GM19025 (cell line): ENCODE results near the gene PATE2.

Experiments
- ATAC-seq: cut with Tn5 transposase; IDR thresholded peaks from one replicate; pipeline ENCODE4 v1.9.1; 2021; ENCODE audit warnings: mild to moderate bottlenecking, low read depth, moderate library complexity; ENCODE audit not compliant: unreplicated experiment

PATE2 gene

GRCh38 chr11:125778728-125779127 lies at the start of gene PATE2:
Gene PATE2, minus strand, starts transcription at chr11:125778828. Its CDS starts 55 bp downstream, at chr11:125778773.
- no peak for ATAC-seq

DNA sequence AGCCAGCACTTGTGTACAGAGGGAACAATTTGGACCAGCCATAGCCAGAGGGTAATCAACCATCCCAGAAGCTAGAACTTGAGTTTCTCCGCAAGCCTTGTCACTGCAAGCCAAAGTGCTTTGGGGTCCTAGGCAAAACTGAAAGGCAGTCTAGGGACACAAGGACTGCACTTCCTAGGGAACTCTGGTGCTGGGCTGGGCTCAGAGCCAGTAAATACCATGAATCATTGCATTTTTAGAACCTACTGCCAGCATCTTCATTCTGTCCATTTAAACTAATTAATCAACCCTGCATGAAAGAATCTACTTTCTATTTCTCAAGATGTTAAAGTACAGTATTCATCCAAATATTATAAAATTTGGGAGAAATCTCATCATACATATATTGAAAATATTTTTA lies 29.3 kb upstream of the PATE2 start:
- ATAC-seq = no peak

DNA sequence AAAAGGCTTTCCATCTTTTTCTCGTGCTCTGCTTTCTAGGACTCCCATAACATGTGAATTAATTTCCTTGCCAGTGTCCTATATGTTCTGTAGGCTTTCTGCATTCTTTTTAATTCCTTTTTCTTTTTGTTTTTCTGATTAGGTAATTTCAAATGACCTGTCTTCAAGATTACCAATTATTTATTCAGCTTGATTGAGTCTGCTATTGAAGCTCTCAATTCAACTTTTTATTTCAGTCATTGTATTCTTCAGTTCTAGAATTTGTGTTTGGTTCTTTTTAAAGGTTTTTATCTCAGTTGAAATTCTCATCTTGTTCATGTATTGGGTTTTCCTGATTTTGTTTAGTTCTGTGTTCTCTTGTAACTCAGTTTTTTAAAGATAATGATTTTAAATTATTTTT lies 23.8 kb upstream of the PATE2 start:
- ATAC-seq = no peak

DNA sequence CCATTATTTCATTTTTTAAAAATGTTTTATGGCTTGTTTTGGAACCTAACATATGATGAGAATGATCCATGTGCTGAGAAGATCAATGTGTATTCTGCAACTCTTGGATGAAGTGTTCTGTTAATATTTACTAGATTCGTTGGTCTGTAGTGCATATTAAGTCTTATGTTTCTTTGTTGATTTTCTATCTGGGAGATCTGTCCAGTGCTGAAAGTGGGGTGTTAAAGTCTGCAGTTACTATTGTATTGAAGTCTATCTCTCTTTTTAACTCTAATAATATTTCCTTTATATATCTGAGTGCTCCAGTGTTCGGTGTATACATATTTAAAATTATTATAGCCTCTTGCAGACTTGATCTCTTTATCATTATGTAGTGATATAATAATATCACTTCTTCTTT lies 21.2 kb upstream of the PATE2 start:
- ATAC-seq = no peak

- no peak for ATAC-seq
Observed at GRCh38 chr11:125797641-125798040, 19.0 kb upstream of the PATE2 start.

DNA sequence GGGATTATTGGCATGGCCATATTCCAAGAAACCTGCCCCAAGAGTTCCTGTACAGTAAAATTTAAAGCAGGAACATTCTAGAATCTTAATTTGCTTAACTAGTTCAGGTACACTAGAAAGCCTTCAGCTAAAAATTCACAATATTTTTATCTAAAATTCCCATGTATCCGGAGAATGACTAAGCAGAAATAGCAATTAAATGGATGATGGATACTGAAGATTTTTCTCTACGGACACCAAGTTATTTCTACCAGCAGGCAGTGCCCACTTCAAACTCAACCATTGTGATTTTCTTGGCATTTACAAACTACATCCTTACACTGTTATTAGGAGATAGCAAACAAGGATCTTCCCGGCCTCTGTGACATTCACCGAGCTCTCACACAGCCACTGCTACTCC lies 12.2 kb upstream of the PATE2 start:
- no peak for ATAC-seq

DNA sequence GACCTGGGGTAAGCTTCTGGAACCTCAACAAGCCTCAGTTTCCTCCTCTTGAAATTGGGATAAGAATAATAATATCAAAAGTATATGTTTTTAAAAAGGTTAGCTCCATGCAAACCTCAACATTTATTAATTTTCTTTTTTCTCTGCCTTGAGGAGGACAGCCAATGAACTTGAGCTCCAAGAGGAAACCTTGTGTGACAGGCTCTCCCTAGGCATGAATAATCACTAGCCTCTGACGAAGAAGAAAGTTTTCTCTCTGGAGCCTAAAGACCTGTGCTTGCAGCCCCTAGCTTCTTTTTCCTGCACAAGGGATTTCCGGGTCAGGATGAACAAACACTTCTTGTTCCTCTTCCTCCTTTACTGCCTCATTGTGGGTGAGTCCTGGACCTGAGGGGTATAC lies 9.2 kb upstream of the PATE2 start, which contains the start of gene PATE3:
TSS of gene PATE3 (plus strand) at position 301 of the 400 bp plus-strand sequence. CDS start at position 326, 25 bp downstream.
- no peak for ATAC-seq

DNA sequence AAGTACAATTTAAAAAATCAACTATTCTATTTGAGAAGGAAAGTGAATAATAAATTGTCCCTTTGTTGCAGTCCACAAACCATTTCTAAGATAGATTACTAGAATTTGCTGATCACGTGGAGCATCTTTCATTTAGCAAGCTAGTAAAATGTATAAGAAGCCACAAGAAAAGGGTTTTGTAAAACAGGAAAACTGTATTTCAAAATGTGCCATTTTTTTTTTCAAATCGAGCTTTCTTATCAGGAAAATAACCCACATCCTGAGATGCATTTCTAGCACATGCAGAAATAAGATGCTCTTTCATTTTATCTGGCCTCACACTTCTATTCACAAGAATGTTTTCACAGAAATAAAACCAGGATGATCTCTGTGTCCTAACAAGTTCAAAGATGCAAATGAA lies 6.0 kb upstream of the PATE2 start:
- no peak for ATAC-seq

- no peak for ATAC-seq
Observed at GRCh38 chr11:125777309-125777708, 1.3 kb downstream of the PATE2 start.

DNA sequence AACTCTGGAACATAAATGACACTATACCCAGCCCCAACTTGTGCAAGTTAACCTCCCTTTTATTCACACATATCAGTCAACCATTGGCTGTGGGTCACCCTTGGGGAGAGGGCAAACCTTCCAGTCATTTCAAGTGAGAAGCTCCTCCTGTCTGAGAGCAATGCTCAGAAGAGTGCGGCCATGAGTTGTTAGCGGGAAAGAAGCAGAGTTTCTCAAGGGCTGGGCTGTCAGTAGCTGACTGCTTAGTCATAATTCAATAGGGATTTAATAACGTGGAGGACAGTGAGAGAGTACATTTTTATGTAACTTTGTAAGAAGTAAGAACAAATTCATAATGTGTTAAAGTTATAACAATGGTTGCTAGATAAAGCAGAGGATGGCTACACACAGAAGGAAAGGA lies 5.1 kb downstream of the PATE2 start:
- no peak for ATAC-seq

GRCh38 chr11:125772834-125773505 lies 5.7 kb downstream of the PATE2 start:
- ATAC-seq = no peak

DNA sequence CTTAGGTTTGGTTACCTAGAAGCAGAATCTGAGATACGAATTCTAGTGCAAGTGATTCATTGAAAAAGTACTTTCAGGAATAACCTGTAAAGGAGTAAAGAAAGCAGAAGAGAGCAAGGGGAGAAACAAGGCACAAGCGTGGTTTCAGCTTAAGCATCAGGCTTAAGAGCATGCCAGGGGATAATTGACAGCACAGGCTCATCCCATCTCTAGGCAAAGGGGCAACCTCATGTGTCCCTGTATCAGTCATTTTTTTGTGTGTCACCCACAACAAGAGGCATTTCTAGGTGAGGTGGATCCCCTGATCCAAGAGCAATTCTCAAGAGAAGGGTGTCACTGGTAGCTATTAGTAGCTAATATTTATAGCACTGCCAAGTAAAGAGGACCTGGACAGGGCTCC lies 8.0 kb downstream of the PATE2 start:
- no peak for ATAC-seq

DNA sequence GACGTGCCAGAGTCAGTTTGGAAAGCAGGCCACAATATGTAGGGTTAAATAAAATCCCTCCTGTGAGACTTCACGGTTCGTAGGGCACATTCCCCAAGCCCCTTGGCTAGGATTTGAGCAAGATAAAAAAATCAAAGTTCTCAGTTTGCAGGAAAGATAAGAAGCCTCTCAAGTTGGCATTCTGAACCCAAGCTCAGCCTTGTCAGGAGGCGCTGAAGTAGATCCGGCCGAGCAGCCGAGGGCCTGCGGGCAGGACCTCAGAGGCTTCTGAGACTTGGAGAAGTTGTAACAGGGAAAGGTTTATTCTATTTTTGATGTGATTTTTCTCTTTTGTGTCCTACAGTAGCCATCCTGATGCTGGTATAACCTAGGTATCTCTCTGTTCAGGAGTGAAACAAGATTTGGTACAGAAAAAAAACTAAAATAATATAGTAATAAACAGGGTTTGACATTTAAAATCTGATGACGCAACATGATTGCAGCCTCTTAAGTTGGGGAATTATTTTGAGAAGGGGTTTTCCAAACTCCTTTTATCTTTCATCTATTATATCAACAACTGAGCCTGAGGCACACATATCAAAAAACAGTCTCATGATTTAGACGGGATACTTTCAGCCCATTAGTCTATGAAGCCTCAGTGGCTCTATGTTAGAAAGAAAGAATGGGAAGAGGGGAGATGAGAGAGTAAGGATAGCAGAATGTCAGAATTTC lies 10.1 kb downstream of the PATE2 start:
- ATAC-seq = no peak

DNA sequence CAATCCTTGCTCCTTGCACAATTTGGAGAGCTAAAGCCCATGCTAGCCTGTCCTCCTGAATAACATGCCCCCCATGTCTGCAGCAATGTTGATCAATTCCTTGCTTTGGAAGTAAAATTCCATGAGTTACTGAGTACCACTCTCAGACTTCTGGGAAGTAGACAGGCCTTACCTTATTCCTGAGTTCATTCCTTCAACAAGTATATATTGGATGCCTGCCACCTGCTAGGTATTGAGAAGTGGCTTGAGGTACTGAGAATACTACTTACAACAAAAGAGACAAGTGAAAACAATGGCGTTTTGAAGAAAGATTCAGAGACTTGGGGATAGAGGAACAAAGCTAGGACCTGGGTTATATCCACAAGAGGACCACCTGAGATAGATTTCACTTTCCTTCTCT lies 12.4 kb downstream of the PATE2 start:
- ATAC-seq = no peak

DNA sequence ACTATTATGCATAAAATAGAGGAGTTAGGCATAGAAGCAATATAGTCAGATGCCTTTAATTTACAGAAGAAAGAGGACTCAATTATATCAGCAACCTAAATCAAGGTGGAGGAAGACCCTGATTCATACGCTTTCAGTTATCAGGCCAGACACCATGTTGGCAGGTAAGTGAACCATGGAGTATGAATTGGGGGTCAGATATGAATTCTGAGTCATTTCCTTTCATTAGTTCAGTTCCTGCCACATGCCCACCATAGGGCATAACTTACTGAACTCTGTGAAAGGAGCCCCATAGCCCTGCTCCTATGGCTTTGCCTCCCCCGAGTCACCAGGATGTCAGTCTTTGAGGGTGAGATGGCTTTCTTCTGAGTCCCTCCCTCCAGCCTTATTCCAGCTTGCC lies 15.1 kb downstream of the PATE2 start:
- ATAC-seq = no peak

DNA sequence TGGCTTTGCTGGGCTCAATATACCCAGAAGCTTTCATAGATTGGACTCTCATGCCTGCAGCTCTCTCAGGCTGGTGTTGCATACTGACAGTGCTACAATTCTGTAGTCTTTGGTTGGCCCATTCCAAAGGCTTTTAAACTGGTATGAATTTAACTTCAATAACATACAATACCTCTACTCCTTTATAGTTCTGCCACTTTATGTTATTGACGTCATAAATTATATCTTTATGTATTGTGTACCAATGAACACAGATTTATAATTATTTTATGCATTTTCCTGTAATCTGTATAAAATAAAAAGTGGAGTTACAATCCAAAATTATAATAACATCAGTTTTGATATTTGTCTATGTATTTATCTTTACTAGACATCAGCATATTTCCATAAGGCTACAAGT lies 16.2 kb downstream of the PATE2 start:
- ATAC-seq = no peak

DNA sequence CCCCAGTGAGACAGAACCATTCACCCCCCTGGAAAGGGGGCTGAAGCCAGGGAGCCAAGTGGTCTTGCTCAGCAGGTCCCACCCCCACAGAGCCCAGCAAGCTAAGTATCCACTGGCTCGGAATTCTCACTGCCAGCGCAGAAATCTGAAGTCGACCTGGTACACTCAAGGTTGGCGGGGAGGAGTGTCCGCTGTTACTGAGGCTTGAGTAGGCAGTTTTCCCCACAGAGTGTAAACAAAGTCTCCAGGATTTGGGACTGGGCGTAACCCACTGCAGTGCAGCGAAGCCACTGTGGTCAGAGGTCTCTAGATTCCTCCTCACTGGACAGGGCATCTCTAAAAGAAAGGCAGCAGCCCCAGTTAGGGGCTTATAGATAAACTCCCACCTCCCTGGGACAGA lies 22.6 kb downstream of the PATE2 start:
- no peak for ATAC-seq

DNA sequence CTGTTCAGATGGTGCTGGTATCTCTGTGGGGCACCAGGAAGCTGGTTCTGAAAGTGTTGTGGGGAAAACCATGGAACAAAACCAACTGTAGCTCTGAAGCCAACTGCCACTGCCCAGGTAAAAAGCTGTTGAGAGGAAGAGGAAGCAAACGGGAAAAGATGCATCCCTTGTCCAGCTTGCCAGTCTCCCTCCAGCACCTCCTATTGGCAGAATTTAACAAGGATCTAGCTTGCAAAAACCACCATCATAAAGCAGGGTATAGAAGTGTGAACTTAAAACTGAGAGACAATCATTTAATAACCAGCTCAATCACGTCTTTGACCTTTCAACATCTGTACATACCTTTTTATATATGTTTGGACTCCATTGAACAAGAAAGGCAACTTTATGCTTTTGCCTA lies 28.0 kb downstream of the PATE2 start:
- no peak for ATAC-seq

DNA sequence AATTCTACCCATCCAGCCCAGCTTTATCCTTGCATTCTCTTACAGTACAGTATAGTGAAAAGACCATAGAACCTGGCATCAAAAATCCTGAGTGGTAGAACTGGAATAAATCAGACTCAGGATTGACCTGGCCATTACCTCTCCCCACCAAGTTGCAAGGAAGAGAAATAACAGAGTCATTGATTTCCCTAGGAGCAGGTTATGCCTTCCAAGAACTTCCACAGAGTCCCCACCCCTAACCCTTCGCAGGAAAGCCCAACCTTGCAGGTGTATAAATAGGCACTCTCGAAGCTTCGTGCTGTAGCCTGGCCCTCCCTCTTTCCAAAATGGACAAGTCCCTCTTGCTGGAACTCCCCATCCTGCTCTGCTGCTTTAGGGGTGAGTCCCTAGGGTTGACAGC lies 32.6 kb downstream of the PATE2 start, which contains the start of gene PATE1:
TSS of gene PATE1 (plus strand) at position 301 of the 400 bp plus-strand sequence. CDS start at position 327, 26 bp downstream.
- ATAC-seq = no peak

- ATAC-seq = no peak
Observed at GRCh38 chr11:125743681-125744080, 34.9 kb downstream of the PATE2 start.

GRCh38 chr11:125740617-125741016 lies 38.0 kb downstream of the PATE2 start:
- ATAC-seq = no peak

DNA sequence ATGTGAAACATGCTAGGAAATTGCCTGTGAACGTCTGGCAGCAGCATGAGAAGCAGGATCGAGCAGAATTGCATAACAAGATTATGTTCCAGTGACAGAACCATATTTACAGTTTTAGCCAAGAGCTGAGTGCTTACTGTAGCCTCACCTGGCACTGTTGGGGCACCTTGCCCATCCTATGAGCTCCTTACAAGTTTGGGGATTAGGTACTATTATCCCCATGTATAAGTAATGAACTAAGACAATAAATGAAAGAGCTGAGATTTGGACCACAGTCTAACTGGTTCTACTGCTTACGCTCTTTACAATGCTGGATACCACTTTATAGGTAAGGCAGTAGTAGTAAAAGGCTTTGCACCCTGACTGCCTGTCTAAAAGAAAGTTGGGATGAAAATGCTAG lies 49.7 kb downstream of the PATE2 start:
- ATAC-seq = no peak
